GM23248 (cell line): ENCODE measurements around the gene SKAP1. TPM values are rescaled to one million over a fixed set of nuclear protein-coding genes. Genes with fewer than 3 reads are reported as not detected.
A peak's percentile ranks its signal among the peaks of the same experiment; 100 is the strongest.
"Not testable (repeated sequence)": the region's sequence is repeated elsewhere in the genome, so short reads cannot be mapped to it uniquely, and the experiment has no call there.

Experiments
- DNase-seq: peaks from one replicate; pipeline ENCODE4 v3.0.0-alpha.2; 2015
- H2AFZ ChIP-seq: fragments of 200-600 bp; sonication (generic); 2 replicates; pipeline ENCODE4 v1.6.1; 2016; ENCODE audit warnings: antibody characterized with exemption
- H3F3A ChIP-seq: fragments of 200-600 bp; sonication (generic); 2 replicates; pipeline ENCODE4 v1.6.1; 2016; ENCODE audit warnings: mild to moderate bottlenecking, antibody characterized with exemption, mixed run types; ENCODE audit not compliant: insufficient read depth
- H3K27ac ChIP-seq: fragments of 200-600 bp; sonication (generic); 2 replicates; pipeline ENCODE4 v1.5.1; 2016; ENCODE audit warnings: mild to moderate bottlenecking
- H3K27me3 ChIP-seq: fragments of 200-600 bp; sonication (generic); replicated peaks from 2 replicates; pipeline ENCODE4 v1.6.1; 2016; ENCODE audit warnings: mild to moderate bottlenecking; ENCODE audit not compliant: insufficient read depth
- H3K36me3 ChIP-seq: fragments of 200-600 bp; sonication (generic); 2 replicates; pipeline ENCODE4 v1.6.1; 2016; ENCODE audit warnings: low read depth, mild to moderate bottlenecking
- H3K4me1 ChIP-seq: fragments of 200-600 bp; sonication (generic); 2 replicates; pipeline ENCODE4 v1.6.1; 2016; ENCODE audit warnings: mild to moderate bottlenecking; ENCODE audit not compliant: insufficient read depth
- H3K4me2 ChIP-seq: fragments of 200-600 bp; sonication (generic); one replicate; pipeline ENCODE4 v1.6.1; 2016; ENCODE audit warnings: mild to moderate bottlenecking; ENCODE audit not compliant: unreplicated experiment
- H3K4me3 ChIP-seq: fragments of 200-600 bp; sonication (generic); 2 replicates; pipeline ENCODE4 v1.5.1; 2016; ENCODE audit warnings: mild to moderate bottlenecking
- H3K79me2 ChIP-seq: fragments of 200-600 bp; sonication (generic); 2 replicates; pipeline ENCODE4 v1.6.1; 2016; ENCODE audit warnings: mild to moderate bottlenecking; ENCODE audit not compliant: insufficient read depth
- H3K9ac ChIP-seq: fragments of 200-600 bp; sonication (generic); 2 replicates; pipeline ENCODE4 v1.6.1; 2016; ENCODE audit warnings: mild to moderate bottlenecking
- H3K9me2 ChIP-seq: fragments of 200-600 bp; sonication (generic); 2 replicates; pipeline ENCODE4 v1.6.1; 2016; ENCODE audit warnings: mixed run types, mild to moderate bottlenecking, moderate library complexity; ENCODE audit not compliant: insufficient read depth
- H3K9me3 ChIP-seq: fragments of 200-600 bp; sonication (generic); one replicate; pipeline ENCODE4 v1.6.1; 2017; ENCODE audit warnings: low read depth
- H4K20me1 ChIP-seq: fragments of 200-600 bp; sonication (generic); 2 replicates; pipeline ENCODE4 v1.6.0; 2016; ENCODE audit not compliant: insufficient read depth
- EZH2 ChIP-seq: fragments of 200-600 bp; sonication (generic); IDR thresholded peaks from 2 replicates; pipeline ENCODE4 v1.6.1; 2018; ENCODE audit warnings: antibody characterized with exemption, mild to moderate bottlenecking; ENCODE audit not compliant: insufficient read depth, poor library complexity, severe bottlenecking
- EZH2phosphoT487 ChIP-seq: fragments of 200-600 bp; sonication (generic); IDR thresholded peaks from 2 replicates; pipeline ENCODE4 v1.6.1; 2018; ENCODE audit warnings: antibody characterized with exemption, moderate library complexity, mild to moderate bottlenecking, low read depth; ENCODE audit not compliant: insufficient read depth
- WGBS, 2 experiments: methylation state at CpG; one replicate each; pipeline ENCODE4 v1.1.6; 2015 to 2017; ENCODE audit warnings: low lambda C conversion rate in 2 of 2, low coverage in 1 of 2; ENCODE audit errors: missing lambda C conversion rate in 2 of 2; 5-methylcytosine and 5-hydroxymethylcytosine counted together
- in situ Hi-C: fragments of 300-500 bp; cut with MboI; formaldehyde crosslinking; loops from 2 replicates; pipeline ENCODE4 v1.15.0; 2020
- polyA plus RNA-seq: library from polyadenylated mRNA; unstranded; fragments of >200 nt; fragmentation: Nextera tagmentation; extraction: Ambion mirVana; gene quantifications from 2 replicates; pipeline ENCODE4 v1.2.1, GENCODE V29; 2016
- total RNA-seq: library from RNA; depleted of rRNA; stranded (reverse); fragments of >200 nt; shearing (Covaris generic); gene quantifications from 2 replicates; pipeline ENCODE4 v1.2.3, GENCODE V29; 2014

SKAP1 gene
- total and polyA plus RNA-seq, 2 experiments from 2014 or later = not detected

GRCh38 chr17:48413613-48414405 lies 16.2 kb downstream of the SKAP1 start:
- H3K9ac ChIP-seq = no peak overlapping the region
- no peaks in the 10 kb centered on the region for H3K9me2 ChIP-seq
- no peaks in the 10 kb centered on the region for H4K20me1 ChIP-seq
- no peaks in the 10 kb centered on the region for H3K4me1 ChIP-seq
- peaks cover 52% of the 10 kb centered on the region for H3K27me3 ChIP-seq
- no peak overlapping the region for H3K27ac ChIP-seq
- H3K36me3 ChIP-seq = no peaks in the 10 kb centered on the region
- DNase-seq = no peak
- WGBS, 2 experiments = 66 to 67% methylated on average over 5 of the region's 5 CpGs
- no peaks in the 10 kb centered on the region for H3F3A ChIP-seq
- in situ Hi-C loops = no loop called here
- no peak overlapping the region for H2AFZ ChIP-seq
- no peak overlapping the region for H3K4me3 ChIP-seq
- no peaks in the 10 kb centered on the region for H3K9me3 ChIP-seq
- no peak for TF ChIP-seq EZH2phosphoT487
- no peak for TF ChIP-seq EZH2
- H3K4me2 ChIP-seq = no peak overlapping the region
- H3K79me2 ChIP-seq = no peaks in the 10 kb centered on the region

GRCh38 chr17:48412841-48413240 lies 17.2 kb downstream of the SKAP1 start:
- H3K27me3 ChIP-seq = peaks cover 62% of the 10 kb centered on the region
- H3K79me2 ChIP-seq = no peaks in the 10 kb centered on the region
- no peaks in the 10 kb centered on the region for H3K4me1 ChIP-seq
- whole genome bisulfite sequencing, 2 experiments = 59 to 69% methylated on average over 1 of the region's 1 CpG
- in situ Hi-C loops = no loop called here
- H3K9me3 ChIP-seq = no peaks in the 10 kb centered on the region
- H3K9ac ChIP-seq = no peak overlapping the region
- TF ChIP-seq EZH2phosphoT487 (no peak), EZH2 (no peak)
- H3K9me2 ChIP-seq = no peaks in the 10 kb centered on the region
- peak; percentile 48 for DNase-seq
- no peak overlapping the region for H3K27ac ChIP-seq
- no peaks in the 10 kb centered on the region for H4K20me1 ChIP-seq
- H3F3A ChIP-seq = no peaks in the 10 kb centered on the region
- no peak overlapping the region for H3K4me2 ChIP-seq
- H3K36me3 ChIP-seq = no peaks in the 10 kb centered on the region
- no peak overlapping the region for H3K4me3 ChIP-seq
- H2AFZ ChIP-seq = no peak overlapping the region

GRCh38 chr17:48410821-48411220 lies 19.2 kb downstream of the SKAP1 start:
- 85 to 87% methylated on average over 7 of the region's 7 CpGs for WGBS, 2 experiments
- H3K27me3 ChIP-seq = peaks cover 56% of the 10 kb centered on the region
- in situ Hi-C loops = not testable (repeated sequence)

GRCh38 chr17:48409607-48410006 lies 20.4 kb downstream of the SKAP1 start:
- Histone ChIP-seq H2AFZ (no peak overlapping the region), H3K79me2 (no peaks in the 10 kb centered on the region), H3K4me2 (no peak overlapping the region), H3K9me3 (no peaks in the 10 kb centered on the region), H3K9me2 (no peaks in the 10 kb centered on the region), H3K4me3 (no peak overlapping the region), H3K36me3 (no peaks in the 10 kb centered on the region), H3F3A (no peaks in the 10 kb centered on the region), H3K27me3 (peaks cover 47% of the 10 kb centered on the region), H4K20me1 (no peaks in the 10 kb centered on the region), H3K9ac (no peak overlapping the region), H3K4me1 (no peaks in the 10 kb centered on the region), H3K27ac (no peak overlapping the region)
- 64 to 73% methylated on average over 5 of the region's 5 CpGs for WGBS, 2 experiments
- no peak for DNase-seq
- in situ Hi-C loops = no loop called here
- TF ChIP-seq EZH2phosphoT487 = no peak
- no peak for TF ChIP-seq EZH2

More at GRCh38 chr17:48410821-48411220, 19.2 kb downstream of the SKAP1 start:
- DNase-seq, H2AFZ ChIP-seq, H3K4me3 ChIP-seq, H3K4me1 ChIP-seq, H3K9ac ChIP-seq, H3K27ac ChIP-seq, H3K4me2 ChIP-seq, H4K20me1 ChIP-seq, H3K36me3 ChIP-seq, H3K9me2 ChIP-seq, H3K79me2 ChIP-seq, H3F3A ChIP-seq, H3K9me3 ChIP-seq: not testable (repeated sequence)
